PC-3 (cell line): ENCODE measurements around the gene CCDC183. TPM values are rescaled to one million over a fixed set of nuclear protein-coding genes. Genes with fewer than 3 reads are reported as not detected.

ENCODE experiments used
- ATAC-seq: fragments of 200-7000 bp; cut with Tn5 transposase; 2 replicates; pipeline ENCODE4 v1.9.1; 2020; ENCODE audit warnings: mild to moderate bottlenecking, moderate library complexity
- BruUV-seq: library from RNA; stranded (reverse); fragments of 400-500 nt; replicated peaks from 2 replicates; lab custom pipeline; 2021; lab: Mats Ljungman, UMichigan
- CTCF ChIA-PET: fragments of 300-600 bp; sonication (Branson Sonifier 250); formaldehyde crosslinking; loops from one replicate; lab custom pipeline; 2022; ENCODE audit warnings: antibody characterized with exemption; lab: Charles Lee
- POLR2A ChIA-PET: fragments of 300-600 bp; sonication (Branson Sonifier 250); formaldehyde crosslinking; loops from one replicate; lab custom pipeline; 2022; ENCODE audit warnings: antibody characterized with exemption; ENCODE audit not compliant: unreplicated experiment; lab: Charles Lee
- DNase-seq: peaks from one replicate; pipeline ENCODE4 v3.0.0-alpha.2; 2015
- H2AFZ ChIP-seq: fragments of 300-600 bp; sonication (generic); 2 replicates; pipeline ENCODE4 v1.6.0; 2016; ENCODE audit warnings: antibody characterized with exemption, low read length
- H3F3A ChIP-seq: fragments of 300-600 bp; sonication (generic); one replicate; pipeline ENCODE4 v1.6.0; 2017; ENCODE audit warnings: antibody characterized with exemption, low read length, control low read depth, mild to moderate bottlenecking; ENCODE audit not compliant: unreplicated experiment
- H3K27ac ChIP-seq: fragments of 300-600 bp; sonication (generic); 2 replicates; pipeline ENCODE4 v1.5.1; 2016; ENCODE audit warnings: mild to moderate bottlenecking, low read length
- H3K27me3 ChIP-seq: fragments of 300-600 bp; sonication (generic); 2 replicates; pipeline ENCODE4 v1.6.1; 2016; ENCODE audit warnings: low read length, mixed read lengths
- H3K36me3 ChIP-seq: fragments of 300-600 bp; sonication (generic); 2 replicates; pipeline ENCODE4 v1.6.1; 2016; ENCODE audit warnings: low read depth, mixed run types, low read length, mixed read lengths
- H3K4me1 ChIP-seq: fragments of 300-600 bp; sonication (generic); 2 replicates; pipeline ENCODE4 v1.5.1; 2016; ENCODE audit warnings: low read length; ENCODE audit not compliant: insufficient read depth
- H3K4me2 ChIP-seq: fragments of 300-600 bp; sonication (generic); 2 replicates; pipeline ENCODE4 v1.6.0; 2016; ENCODE audit warnings: low read length
- H3K4me3 ChIP-seq: fragments of 300-600 bp; sonication (generic); 2 replicates; pipeline ENCODE4 v1.5.1; 2016; ENCODE audit warnings: mild to moderate bottlenecking, low read length, mixed read lengths
- H3K79me2 ChIP-seq: fragments of 300-600 bp; sonication (generic); 2 replicates; pipeline ENCODE4 v1.6.1; 2017; ENCODE audit warnings: low read length, mixed read lengths
- H3K9ac ChIP-seq: fragments of 300-600 bp; sonication (generic); 2 replicates; pipeline ENCODE4 v1.6.0; 2016; ENCODE audit warnings: mild to moderate bottlenecking, low read length
- H3K9me2 ChIP-seq: fragments of 300-600 bp; sonication (generic); replicated peaks from 2 replicates; pipeline ENCODE4 v1.6.1; 2016; ENCODE audit warnings: mixed run types, low read length, mixed read lengths
- H3K9me3 ChIP-seq: fragments of 300-600 bp; sonication (generic); 2 replicates; pipeline ENCODE4 v1.6.1; 2016; ENCODE audit warnings: low read length, mixed read lengths
- H4K20me1 ChIP-seq: fragments of 300-600 bp; sonication (generic); 2 replicates; pipeline ENCODE4 v1.6.1; 2016; ENCODE audit warnings: low read length, mixed read lengths
- CTCF ChIP-seq: fragments of 300-600 bp; sonication (generic); conservative IDR thresholded peaks from 2 replicates; pipeline ENCODE4 v1.5.1; 2017; ENCODE audit warnings: antibody characterized with exemption, low read depth, mild to moderate bottlenecking, low read length
- EZH2 ChIP-seq: fragments of 300-600 bp; sonication (generic); IDR thresholded peaks from one replicate; pipeline ENCODE4 v1.6.1; 2017; ENCODE audit warnings: antibody characterized with exemption, mild to moderate bottlenecking, low read length; ENCODE audit not compliant: unreplicated experiment
- EZH2phosphoT487 ChIP-seq: fragments of 300-600 bp; sonication (generic); IDR thresholded peaks from 2 replicates; pipeline ENCODE4 v1.6.1; 2018; ENCODE audit warnings: mild to moderate bottlenecking, antibody characterized with exemption, low read length, borderline replicate concordance
- intact Hi-C: fragments of 100-400 bp; cut with micrococcal nuclease; formaldehyde crosslinking; loops from 2 replicates; pipeline ENCODE4 v1.9.0; 2023
- total RNA-seq: library from RNA; depleted of rRNA; stranded (reverse); fragments of >200 nt; gene quantifications from 2 replicates; pipeline ENCODE4 v1.2.3, GENCODE V29; 2014

The CCDC183 gene
- total RNA-seq, 1 experiment from 2014 or later: 0.87 TPM

DNA sequence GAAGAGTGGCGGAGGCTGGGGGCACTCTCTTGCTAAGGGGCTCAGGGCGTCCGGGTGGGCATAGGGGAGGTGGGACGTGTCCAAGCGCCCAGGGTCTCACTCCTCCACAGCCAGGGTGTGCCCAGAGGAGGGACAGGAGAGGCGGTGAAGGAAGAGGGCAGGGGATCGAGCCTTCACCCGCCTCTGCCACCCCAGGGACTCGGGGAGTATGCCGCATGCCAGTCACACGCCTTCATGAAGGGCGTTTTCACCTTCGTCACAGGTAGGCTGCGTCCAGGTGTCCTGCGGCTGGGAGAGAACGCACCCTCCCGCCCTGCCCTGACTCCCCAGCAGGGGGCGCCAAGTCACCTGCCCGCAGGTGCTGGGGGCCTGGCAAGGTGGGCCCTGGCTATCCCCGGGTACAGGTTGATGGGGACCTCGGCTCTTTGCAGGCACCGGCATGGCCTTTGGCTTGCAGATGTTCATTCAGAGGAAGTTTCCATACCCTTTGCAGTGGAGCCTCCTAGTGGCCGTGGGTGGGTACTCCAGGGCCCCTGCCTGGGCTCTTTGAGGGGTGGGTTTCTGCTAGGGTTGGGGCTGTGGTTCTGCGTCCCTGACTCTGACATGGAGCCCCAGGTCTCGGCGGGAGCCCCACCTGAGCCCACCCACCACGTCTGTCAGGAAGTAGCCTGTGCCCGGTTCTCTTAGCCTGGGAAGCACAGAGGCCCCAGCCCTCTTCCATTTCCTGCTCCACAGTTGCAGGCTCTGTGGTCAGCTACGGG, 4.4 kb upstream of the CCDC183 start:
- H3K4me2 ChIP-seq: peak overlapping the region; percentile 89
- peak overlapping the region; percentile 92 for H3K9ac ChIP-seq
- peaks cover 22% of the 10 kb centered on the region for H3K4me1 ChIP-seq
- POLR2A ChIA-PET: no interaction called here
- no peaks in the 10 kb centered on the region for H3K9me2 ChIP-seq
- TF ChIP-seq CTCF (peak; percentile 95), EZH2 (no peak)
- intact Hi-C loops: loop anchor here (1.0 kb wide), 1 partner anchor 9 kb away; no protein-coding TSS in a partner anchor
- peak overlapping the region; percentile 68 for H3K4me3 ChIP-seq
- peaks cover 13% of the 10 kb centered on the region for H3K79me2 ChIP-seq
- no peaks in the 10 kb centered on the region for H3F3A ChIP-seq
- H3K27ac ChIP-seq: peak overlapping the region; percentile 79
- TSS peak; percentile 54 for BruUV-seq
- H2AFZ ChIP-seq: peak overlapping the region; percentile 54; the same call in 1 of the 2 replicates
- peaks cover 2% of the 10 kb centered on the region; the same call in 1 of the 2 replicates for H3K36me3 ChIP-seq
- no peaks in the 10 kb centered on the region for H4K20me1 ChIP-seq
- CTCF ChIA-PET: no interaction called here
- H3K27me3 ChIP-seq: no peaks in the 10 kb centered on the region
- no peaks in the 10 kb centered on the region for H3K9me3 ChIP-seq
- DNase-seq (peak; percentile 65), ATAC-seq (peak; percentile 34)

DNA sequence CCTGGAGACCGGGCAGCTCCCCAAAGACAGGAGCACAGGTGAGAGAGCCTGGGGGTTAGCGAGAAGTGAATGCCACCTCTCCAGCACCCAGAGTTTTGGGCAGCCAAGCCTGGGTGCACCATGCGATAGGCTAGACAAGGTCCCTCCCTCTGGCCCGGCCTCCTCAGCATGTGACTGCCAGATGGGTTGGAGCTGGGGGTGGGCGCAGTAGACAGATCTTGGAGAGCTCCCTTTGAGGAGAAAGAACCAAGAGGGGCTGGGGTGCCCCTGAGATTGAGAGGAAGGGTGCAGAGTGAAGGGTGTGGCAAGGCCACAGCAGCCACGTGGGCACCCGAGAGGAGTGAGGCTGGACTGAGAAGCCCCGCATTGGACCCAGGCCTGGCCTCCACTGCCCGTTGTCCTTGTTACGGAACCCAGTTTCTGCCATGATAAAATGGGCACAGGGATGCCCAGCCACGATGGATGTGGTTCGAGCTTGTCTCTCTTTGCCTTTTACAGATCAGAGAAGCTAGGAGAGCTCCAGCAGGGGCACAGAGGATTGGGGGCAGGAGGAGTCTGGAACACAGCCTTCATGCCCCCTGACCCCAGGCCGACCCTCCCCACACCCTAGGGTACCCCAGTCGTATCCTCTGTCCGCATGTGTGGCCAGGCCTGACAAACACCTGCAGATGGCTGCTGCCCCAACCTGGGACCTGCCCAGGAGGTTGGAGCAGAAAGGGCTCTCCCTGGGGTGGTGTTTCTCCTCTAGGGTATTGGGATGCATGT, 3.6 kb upstream of the CCDC183 start:
- Histone ChIP-seq H3K36me3 (peaks cover 2% of the 10 kb centered on the region; the same call in 1 of the 2 replicates), H3K27ac (no peak overlapping the region), H3K4me1 (peaks cover 22% of the 10 kb centered on the region), H3K4me2 (peak overlapping the region; percentile 89), H3K9me2 (no peaks in the 10 kb centered on the region), H2AFZ (no peak overlapping the region), H3K27me3 (no peaks in the 10 kb centered on the region), H3K4me3 (peak overlapping the region; percentile 68), H4K20me1 (no peaks in the 10 kb centered on the region), H3K79me2 (peaks cover 13% of the 10 kb centered on the region), H3F3A (no peaks in the 10 kb centered on the region), H3K9me3 (no peaks in the 10 kb centered on the region), H3K9ac (0 out of 2 replicates have a peak overlapping the region, but pooled peaks have one; percentile 8)
- intact Hi-C loops: no loop called here
- TF ChIP-seq CTCF (no peak), EZH2 (no peak), EZH2phosphoT487 (no peak)
- ATAC-seq: no peak
- POLR2A ChIA-PET: no interaction called here
- no peak for DNase-seq
- CTCF ChIA-PET: no interaction called here
- BruUV-seq: no TSS peak
